HCT116 (cell line): ENCODE data around the gene APBA2. TPM values are rescaled to one million over a fixed set of nuclear protein-coding genes. Genes with fewer than 3 reads are reported as not detected.

Source experiments
- ATAC-seq: fragments of 200-7000 bp; cut with Tn5 transposase; 2 replicates; pipeline ENCODE4 v1.9.1; 2020; ENCODE audit warnings: mild to moderate bottlenecking, moderate library complexity
- BruUV-seq: library from RNA; stranded (reverse); fragments of 400-500 nt; replicated peaks from 2 replicates; lab custom pipeline; 2021; lab: Mats Ljungman, UMichigan
- CTCF ChIA-PET: fragments of 300-600 bp; sonication (Branson Sonifier 250); formaldehyde crosslinking; loops from one replicate; lab custom pipeline; 2021; ENCODE audit warnings: antibody characterized with exemption; lab: Charles Lee
- POLR2A ChIA-PET: fragments of 300-600, 350-600 bp; sonication (Branson Sonifier 250); formaldehyde crosslinking; loops from one replicate; lab custom pipeline; 2021; ENCODE audit warnings: antibody characterized with exemption; lab: Charles Lee
- RAD21 ChIA-PET, 2 experiments: fragments of 300-600 bp; sonication (Branson Sonifier 250); formaldehyde crosslinking; loops; one replicate each; lab custom pipeline; 2023; ENCODE audit warnings: low total read pairs in 2 of 2; ENCODE audit not compliant: uncharacterized antibody in 2 of 2, unreplicated experiment in 2 of 2, low non-redundant PET in 1 of 2; lab: Charles Lee
- DNase-seq: peaks from one replicate; pipeline ENCODE4 v3.0.0-alpha.2; 2010; ENCODE audit warnings: low read depth, low spot score
- H2AFZ ChIP-seq: fragments of 200-600 bp; shearing (Covaris generic), sonication (generic); 2 replicates; pipeline ENCODE4 v1.6.1; 2017; ENCODE audit warnings: low read depth, mixed run types, mixed read lengths, antibody characterized with exemption, low read length; ENCODE audit not compliant: poor library complexity, severe bottlenecking
- H3K27ac ChIP-seq: 2 replicates; pipeline ENCODE4 v1.5.1; 2012; ENCODE audit warnings: low read depth, low read length
- H3K27me3 ChIP-seq: fragments of 200-600 bp; sonication (generic); 2 replicates; pipeline ENCODE4 v1.6.1; 2016; ENCODE audit warnings: mixed run types, low read length, mixed read lengths; ENCODE audit not compliant: insufficient read depth
- H3K36me3 ChIP-seq, 2 experiments: fragments of 200-500 bp in 1 of 2; fragments of 200-600 bp in 1 of 2; sonication (Bioruptor generic) in 1 of 2; sonication (generic) in 1 of 2; 2 replicates each; pipeline versions ENCODE4 v1.5.1 to v1.6.1; 2014 to 2016; ENCODE audit warnings: low read length in 2 of 2, inconsistent platforms in 1 of 2, mixed read lengths in 1 of 2, mixed run types in 1 of 2; ENCODE audit not compliant: insufficient read depth in 2 of 2, control insufficient read depth in 1 of 2
- H3K4me1 ChIP-seq, 2 experiments: fragments of 200-600 bp in 1 of 2; sonication (generic) in 1 of 2; 2 replicates each; pipeline versions ENCODE4 v1.5.1 to v1.6.1; 2012 to 2017; ENCODE audit warnings: low read length in 2 of 2, inconsistent platforms in 1 of 2, mild to moderate bottlenecking in 1 of 2, mixed read lengths in 1 of 2, mixed run types in 1 of 2, moderate library complexity in 1 of 2; ENCODE audit not compliant: insufficient read depth in 2 of 2, control insufficient read depth in 1 of 2
- H3K4me2 ChIP-seq: fragments of 200-600 bp; sonication (generic); 2 replicates; pipeline ENCODE4 v1.6.1; 2017; ENCODE audit warnings: mixed run types, low read length, mixed read lengths
- H3K4me3 ChIP-seq, 2 experiments: fragments of 200-600 bp in 1 of 2; sonication (generic) in 1 of 2; replicated peaks in 1 of 2; 2 replicates each; pipeline ENCODE4 v1.5.1; 2011 to 2016; ENCODE audit warnings: low read length in 2 of 2, control low read depth in 1 of 2, low read depth in 1 of 2, mild to moderate bottlenecking in 1 of 2, mixed read lengths in 1 of 2, mixed run types in 1 of 2
- H3K79me2 ChIP-seq: fragments of 200-600 bp; sonication (generic); 2 replicates; pipeline ENCODE4 v1.6.1; 2017; ENCODE audit warnings: mild to moderate bottlenecking, mixed run types, low read length, moderate library complexity, mixed read lengths; ENCODE audit not compliant: insufficient read depth
- H3K9ac ChIP-seq: fragments of 200-600 bp; sonication (generic); 2 replicates; pipeline ENCODE4 v1.6.1; 2016; ENCODE audit warnings: low read length, mixed read lengths
- H3K9me2 ChIP-seq: fragments of 200-600 bp; sonication (generic), shearing (Covaris generic); 2 replicates; pipeline ENCODE4 v1.6.1; 2017; ENCODE audit warnings: mixed run types, mild to moderate bottlenecking, moderate library complexity; ENCODE audit not compliant: insufficient read depth
- H3K9me3 ChIP-seq, 2 experiments: fragments of 200-500 bp in 1 of 2; fragments of 200-600 bp in 1 of 2; sonication (Bioruptor generic) in 1 of 2; sonication (generic) in 1 of 2; 2 replicates each; pipeline ENCODE4 v1.6.1; 2014 to 2017; ENCODE audit warnings: low read length in 2 of 2, mixed read lengths in 2 of 2, inconsistent platforms in 1 of 2, low read depth in 1 of 2, mild to moderate bottlenecking in 1 of 2, mixed run types in 1 of 2, moderate library complexity in 1 of 2; ENCODE audit not compliant: control insufficient read depth in 1 of 2, insufficient read depth in 1 of 2
- H4K20me1 ChIP-seq: fragments of 200-600 bp; sonication (generic), shearing (Covaris generic); 2 replicates; pipeline ENCODE4 v1.6.1; 2017; ENCODE audit warnings: mixed run types, mild to moderate bottlenecking, moderate library complexity; ENCODE audit not compliant: insufficient read depth
- CBX3 ChIP-seq: IDR thresholded peaks from 2 replicates; pipeline ENCODE4 v1.6.1; 2012; ENCODE audit warnings: low read depth
- EGR1 ChIP-seq: IDR thresholded peaks from 2 replicates; pipeline ENCODE4 v1.6.1; 2012; ENCODE audit warnings: low read depth
- ELF1 ChIP-seq: IDR thresholded peaks from 2 replicates; pipeline ENCODE4 v1.6.1; 2012; ENCODE audit warnings: low read depth, borderline replicate concordance
- EZH2phosphoT487 ChIP-seq: fragments of 200-600 bp; IDR thresholded peaks from 2 replicates; pipeline ENCODE4 v1.6.1; 2018; ENCODE audit warnings: antibody characterized with exemption, borderline replicate concordance
- JUND ChIP-seq: IDR thresholded peaks from 2 replicates; pipeline ENCODE4 v1.6.1; 2012
- MAX ChIP-seq: IDR thresholded peaks from 2 replicates; pipeline ENCODE4 v1.6.1; 2012
- POLR2A ChIP-seq: IDR thresholded peaks from 2 replicates; pipeline ENCODE4 v1.7.0; 2011; ENCODE audit warnings: borderline replicate concordance; ENCODE audit not compliant: insufficient read depth, insufficient read length; ENCODE audit errors: extremely low read depth
- RAD21 ChIP-seq: IDR thresholded peaks from 2 replicates; pipeline ENCODE4 v1.6.1; 2012; ENCODE audit warnings: low read depth, mild to moderate bottlenecking
- REST ChIP-seq: IDR thresholded peaks from 2 replicates; pipeline ENCODE4 v1.6.1; 2012; ENCODE audit warnings: low read depth
- SIN3A ChIP-seq: IDR thresholded peaks from 2 replicates; pipeline ENCODE4 v1.6.1; 2012; ENCODE audit warnings: low read depth
- SRF ChIP-seq: IDR thresholded peaks from 2 replicates; pipeline ENCODE4 v1.6.1; 2012; ENCODE audit warnings: low read depth
- TCF7L2 ChIP-seq: IDR thresholded peaks from 2 replicates; pipeline ENCODE4 v1.7.0; 2011; ENCODE audit warnings: borderline replicate concordance, inconsistent platforms; ENCODE audit not compliant: insufficient read depth, insufficient read length; ENCODE audit errors: extremely low read depth
- ZFX ChIP-seq: fragments of 450-650 bp; IDR thresholded peaks from 2 replicates; pipeline ENCODE4 v1.6.1; 2017
- ZNF274 ChIP-seq: fragments of 200-500 bp; sonication (Bioruptor generic); IDR thresholded peaks from 2 replicates; pipeline ENCODE4 v1.6.1; 2014; ENCODE audit warnings: mild to moderate bottlenecking, low read depth, low read length, inconsistent platforms
- intact Hi-C: fragments of 100-400 bp; cut with micrococcal nuclease; formaldehyde crosslinking; loops from 2 replicates; pipeline ENCODE4 v1.10.0; 2022
- total RNA-seq: library from RNA; stranded (reverse); gene quantifications from one replicate; pipeline ENCODE4 v1.2.1, GENCODE V29; 2021; ENCODE audit not compliant: unreplicated experiment
- TF ChIP-seq, protein P1 (sequence below), 3 experiments: fragments of 200-600 bp in 1 of 3; sonication (generic) in 1 of 3; IDR thresholded peaks in 2 of 3; conservative IDR thresholded peaks in 1 of 3; 2 replicates each; pipeline ENCODE4 v1.5.1; 2012 to 2017; ENCODE audit warnings: low read depth in 2 of 3, low read length in 2 of 3, antibody characterized with exemption in 1 of 3, borderline replicate concordance in 1 of 3, control low read depth in 1 of 3, mild to moderate bottlenecking in 1 of 3, mixed read lengths in 1 of 3, mixed run types in 1 of 3, moderate library complexity in 1 of 3; ENCODE audit not compliant: insufficient read depth in 1 of 3
- TF ChIP-seq, protein P2 (sequence below): IDR thresholded peaks from 2 replicates; pipeline ENCODE4 v1.6.1; 2011; ENCODE audit warnings: mild to moderate bottlenecking, low read length, moderate library complexity; ENCODE audit not compliant: insufficient replicate concordance; ENCODE audit errors: extremely low read depth
- TF ChIP-seq, protein P3 (sequence below): IDR thresholded peaks from 2 replicates; pipeline ENCODE4 v1.6.1; 2012

The APBA2 gene
- total RNA-seq, 1 experiment from 2014 or later = 0.47 TPM

DNA sequence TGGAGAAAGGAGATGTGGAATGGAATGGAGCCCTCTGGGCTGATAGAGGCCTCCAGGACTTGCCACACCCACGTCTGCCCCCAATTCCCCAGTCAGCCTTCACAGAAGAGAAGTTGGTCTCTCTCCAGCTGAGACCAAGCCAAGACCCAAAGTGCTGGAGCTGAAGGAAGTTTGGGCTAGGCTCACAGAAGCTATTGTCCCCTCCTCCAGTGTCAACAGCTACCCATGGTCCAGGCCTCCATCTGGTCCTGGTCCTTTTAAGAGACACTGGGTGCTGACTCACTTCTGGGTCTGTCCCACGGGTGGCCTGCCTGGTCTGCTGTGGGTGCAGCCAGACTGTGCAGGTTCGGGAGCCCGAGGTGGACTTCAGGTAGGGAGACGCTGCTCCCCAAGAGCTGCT lies 179.8 kb downstream of the APBA2 start:
- no peaks in the 10 kb centered on the region for H3K9me3 ChIP-seq
- no peak for DNase-seq
- H3K9me2 ChIP-seq = no peaks in the 10 kb centered on the region
- no peaks in the 10 kb centered on the region for H3K4me1 ChIP-seq
- H2AFZ ChIP-seq = no peak overlapping the region
- H3K27ac ChIP-seq = no peak overlapping the region
- H3K9ac ChIP-seq = no peak overlapping the region
- RAD21 ChIA-PET = no interaction called here
- intact Hi-C loops = no loop called here
- CTCF ChIA-PET = no interaction called here
- no peak for ATAC-seq
- H3K4me3 ChIP-seq = no peak overlapping the region
- H3K4me2 ChIP-seq = no peak overlapping the region
- no peaks in the 10 kb centered on the region for H3K79me2 ChIP-seq
- H4K20me1 ChIP-seq = no peaks in the 10 kb centered on the region
- no peaks in the 10 kb centered on the region for H3K27me3 ChIP-seq
- POLR2A ChIA-PET = no interaction called here
- no peak for TF ChIP-seq SRF
- no peak for TF ChIP-seq REST
- TF ChIP-seq JUND = no peak
- no peak for TF ChIP-seq POLR2A
- TF ChIP-seq EZH2phosphoT487 = no peak
- no peak for TF ChIP-seq RAD21
- no peak for TF ChIP-seq MAX
- TF ChIP-seq, protein P1, sequence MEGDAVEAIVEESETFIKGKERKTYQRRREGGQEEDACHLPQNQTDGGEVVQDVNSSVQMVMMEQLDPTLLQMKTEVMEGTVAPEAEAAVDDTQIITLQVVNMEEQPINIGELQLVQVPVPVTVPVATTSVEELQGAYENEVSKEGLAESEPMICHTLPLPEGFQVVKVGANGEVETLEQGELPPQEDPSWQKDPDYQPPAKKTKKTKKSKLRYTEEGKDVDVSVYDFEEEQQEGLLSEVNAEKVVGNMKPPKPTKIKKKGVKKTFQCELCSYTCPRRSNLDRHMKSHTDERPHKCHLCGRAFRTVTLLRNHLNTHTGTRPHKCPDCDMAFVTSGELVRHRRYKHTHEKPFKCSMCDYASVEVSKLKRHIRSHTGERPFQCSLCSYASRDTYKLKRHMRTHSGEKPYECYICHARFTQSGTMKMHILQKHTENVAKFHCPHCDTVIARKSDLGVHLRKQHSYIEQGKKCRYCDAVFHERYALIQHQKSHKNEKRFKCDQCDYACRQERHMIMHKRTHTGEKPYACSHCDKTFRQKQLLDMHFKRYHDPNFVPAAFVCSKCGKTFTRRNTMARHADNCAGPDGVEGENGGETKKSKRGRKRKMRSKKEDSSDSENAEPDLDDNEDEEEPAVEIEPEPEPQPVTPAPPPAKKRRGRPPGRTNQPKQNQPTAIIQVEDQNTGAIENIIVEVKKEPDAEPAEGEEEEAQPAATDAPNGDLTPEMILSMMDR (IDR thresholded peaks at IDR 0.05 in 2 of 3, conservative IDR thresholded peaks at IDR 0.05 in 1 of 3; ENCODE audit: borderline replicate concordance in 1 of 3, insufficient read depth in 1 of 3, low read depth in 2 of 3, low read length in 2 of 3) = no peak
- TF ChIP-seq, protein P2, sequence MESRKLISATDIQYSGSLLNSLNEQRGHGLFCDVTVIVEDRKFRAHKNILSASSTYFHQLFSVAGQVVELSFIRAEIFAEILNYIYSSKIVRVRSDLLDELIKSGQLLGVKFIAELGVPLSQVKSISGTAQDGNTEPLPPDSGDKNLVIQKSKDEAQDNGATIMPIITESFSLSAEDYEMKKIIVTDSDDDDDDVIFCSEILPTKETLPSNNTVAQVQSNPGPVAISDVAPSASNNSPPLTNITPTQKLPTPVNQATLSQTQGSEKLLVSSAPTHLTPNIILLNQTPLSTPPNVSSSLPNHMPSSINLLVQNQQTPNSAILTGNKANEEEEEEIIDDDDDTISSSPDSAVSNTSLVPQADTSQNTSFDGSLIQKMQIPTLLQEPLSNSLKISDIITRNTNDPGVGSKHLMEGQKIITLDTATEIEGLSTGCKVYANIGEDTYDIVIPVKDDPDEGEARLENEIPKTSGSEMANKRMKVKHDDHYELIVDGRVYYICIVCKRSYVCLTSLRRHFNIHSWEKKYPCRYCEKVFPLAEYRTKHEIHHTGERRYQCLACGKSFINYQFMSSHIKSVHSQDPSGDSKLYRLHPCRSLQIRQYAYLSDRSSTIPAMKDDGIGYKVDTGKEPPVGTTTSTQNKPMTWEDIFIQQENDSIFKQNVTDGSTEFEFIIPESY = no peak
- TF ChIP-seq, protein P3, sequence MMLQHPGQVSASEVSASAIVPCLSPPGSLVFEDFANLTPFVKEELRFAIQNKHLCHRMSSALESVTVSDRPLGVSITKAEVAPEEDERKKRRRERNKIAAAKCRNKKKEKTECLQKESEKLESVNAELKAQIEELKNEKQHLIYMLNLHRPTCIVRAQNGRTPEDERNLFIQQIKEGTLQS = no peak
- no peak for TF ChIP-seq ZNF274
- TF ChIP-seq SIN3A = no peak
- no peak for TF ChIP-seq TCF7L2
- no peak for TF ChIP-seq EGR1
- TF ChIP-seq CBX3 = no peak
- no peak for TF ChIP-seq ZFX
- TF ChIP-seq ELF1 = no peak
- TF ChIP-seq, all 23 proteins: peak for 0
- H3K36me3 ChIP-seq = no peaks in the 10 kb centered on the region
- BruUV-seq = no TSS peak
